ENCODE results near the gene PEX14. TPM values are rescaled to one million over a fixed set of nuclear protein-coding genes. Genes with fewer than 3 reads are reported as not detected.
A peak's percentile ranks its signal among the peaks of the same experiment; 100 is the strongest.

The PEX14 gene
- total and polyA plus RNA-seq, 5 donors: 17.5 to 24.6 (median 20.8) TPM

DNA sequence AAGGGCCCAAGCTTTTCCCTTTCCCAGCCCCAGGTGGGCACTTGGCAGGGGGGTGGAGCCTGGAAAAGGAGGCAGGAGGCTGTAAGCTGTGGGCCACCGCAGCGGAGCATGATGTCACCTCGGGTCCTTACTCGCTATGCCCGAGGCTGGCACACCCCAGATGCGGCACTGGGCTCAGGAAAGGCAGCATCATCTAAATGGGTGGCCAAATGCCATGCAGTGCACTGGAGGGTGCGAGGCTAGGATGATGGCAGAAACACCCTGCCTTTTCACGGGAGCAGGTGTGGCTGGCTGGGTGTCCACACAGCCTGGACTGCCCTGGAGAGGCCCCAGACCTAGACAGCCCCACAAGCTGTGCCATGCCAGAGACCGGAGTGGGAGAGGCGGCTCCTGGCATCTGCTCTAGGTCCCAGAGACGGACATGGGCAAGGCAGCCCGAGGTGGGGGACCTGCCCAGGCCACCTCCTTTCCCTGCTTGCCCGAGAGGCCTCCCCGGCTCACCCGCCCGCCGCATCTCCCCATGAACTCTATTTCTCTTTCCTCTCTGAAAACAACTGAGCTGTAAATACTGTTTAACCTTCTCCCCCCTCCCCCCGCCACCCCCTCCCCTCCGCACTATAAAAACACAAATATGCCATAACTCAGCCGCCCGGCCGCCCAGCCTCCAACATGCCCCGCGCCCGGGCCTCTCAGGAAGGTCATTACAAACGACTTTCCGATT, 197.0 kb downstream of the PEX14 start:
- WGBS: 70% methylated on average over 27 of the region's 27 CpGs
- Histone ChIP-seq H3K27me3 (ENCODE audit: control insufficient read depth, insufficient read depth) (no peaks in the 10 kb centered on the region), H3K9me3 (ENCODE audit: control insufficient read depth, low read length) (no peaks in the 10 kb centered on the region), H3K27ac (ENCODE audit: low read length) (no peak overlapping the region), H3K4me1 (ENCODE audit: control insufficient read depth, insufficient read depth, low read length) (peaks cover 5% of the 10 kb centered on the region), H3K4me3 (ENCODE audit: low read length) (no peak overlapping the region)
- intact Hi-C loops (cut with DNase I): loop anchor here in 1 of 4 donors (10.0 kb wide), 1 partner anchor 193 kb away; no protein-coding TSS in a partner anchor
- peak; percentile 7 to 37 for ATAC-seq
- DNase-seq: no peak

- no peaks in the 10 kb centered on the region for H3K9me3 ChIP-seq (ENCODE audit: control insufficient read depth, low read length)
- H3K27me3 ChIP-seq (ENCODE audit: control insufficient read depth, insufficient read depth): no peaks in the 10 kb centered on the region
- ATAC-seq: no peak
- intact Hi-C loops (cut with DNase I): loop anchor here in 1 of 4 donors (10.0 kb wide), 1 partner anchor 192 kb away; no protein-coding TSS in a partner anchor
- no peak overlapping the region for H3K4me3 ChIP-seq (ENCODE audit: low read length)
- 81% methylated on average over 35 of the region's 35 CpGs for WGBS
- no peak for DNase-seq
- no peak overlapping the region for H3K27ac ChIP-seq (ENCODE audit: low read length)
- peaks cover 9% of the 10 kb centered on the region for H3K4me1 ChIP-seq (ENCODE audit: control insufficient read depth, insufficient read depth, low read length)
These were observed 197.7 kb downstream of the PEX14 start for GRCh38 chr1:10672343-10673050.

GRCh38 chr1:10673109-10673711, 198.5 kb downstream of the PEX14 start:
- Histone ChIP-seq H3K27ac (ENCODE audit: low read length) (no peak overlapping the region), H3K4me1 (ENCODE audit: control insufficient read depth, insufficient read depth, low read length) (peaks cover 9% of the 10 kb centered on the region), H3K9me3 (ENCODE audit: control insufficient read depth, low read length) (no peaks in the 10 kb centered on the region), H3K4me3 (ENCODE audit: low read length) (no peak overlapping the region), H3K27me3 (ENCODE audit: control insufficient read depth, insufficient read depth) (no peaks in the 10 kb centered on the region)
- DNase-seq: no peak
- no peak for ATAC-seq
- WGBS: 72% methylated on average over 19 of the region's 19 CpGs
- intact Hi-C loops (cut with DNase I): loop anchor here in 1 of 4 donors (10.0 kb wide), 1 partner anchor 192 kb away; no protein-coding TSS in a partner anchor

DNA sequence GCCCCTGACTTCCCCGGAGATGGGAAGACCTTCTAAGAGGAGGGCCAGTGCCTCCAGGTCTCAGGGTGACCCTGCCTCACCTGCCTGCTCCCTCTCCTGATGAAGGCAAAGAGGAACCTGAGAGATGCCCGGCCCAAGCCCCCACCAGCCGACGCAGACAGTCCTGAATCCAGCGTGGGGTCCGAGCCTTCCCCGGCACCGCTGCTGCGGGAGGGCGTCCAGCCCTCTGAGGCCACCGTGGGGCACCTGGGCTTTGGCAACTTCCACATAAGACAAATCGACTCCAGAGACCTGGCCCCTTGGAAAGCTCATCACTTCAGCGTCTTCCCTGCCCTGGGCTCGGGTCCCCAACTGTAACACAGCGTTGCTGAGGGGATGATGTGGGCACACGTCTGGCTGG, 199.5 kb downstream of the PEX14 start:
- intact Hi-C loops (cut with DNase I): loop anchor here in 1 of 4 donors (10.0 kb wide), 1 partner anchor 191 kb away; no protein-coding TSS in a partner anchor

GRCh38 chr1:10674700-10675609, 200.2 kb downstream of the PEX14 start:
- Histone ChIP-seq H3K4me3 (ENCODE audit: low read length) (no peak overlapping the region), H3K27ac (ENCODE audit: low read length) (no peak overlapping the region), H3K4me1 (ENCODE audit: control insufficient read depth, insufficient read depth, low read length) (peaks cover 9% of the 10 kb centered on the region), H3K9me3 (ENCODE audit: control insufficient read depth, low read length) (no peaks in the 10 kb centered on the region), H3K27me3 (ENCODE audit: control insufficient read depth, insufficient read depth) (no peaks in the 10 kb centered on the region)
- 76% methylated on average over 29 of the region's 29 CpGs for WGBS
- intact Hi-C loops (cut with DNase I): loop anchor here in 1 of 4 donors (10.0 kb wide), 1 partner anchor 190 kb away; no protein-coding TSS in a partner anchor
- ATAC-seq (peak in 1 of 2 donors; percentile 6), DNase-seq (no peak)

More for the DNA sequence above, 199.5 kb downstream of the PEX14 start:
- WGBS: 87% methylated on average over 16 of the region's 16 CpGs
- no peak overlapping the region for H3K27ac ChIP-seq (ENCODE audit: low read length)
- H3K4me1 ChIP-seq (ENCODE audit: control insufficient read depth, insufficient read depth, low read length): peaks cover 5% of the 10 kb centered on the region
- H3K4me3 ChIP-seq (ENCODE audit: low read length): no peak overlapping the region
- DNase-seq (no peak), ATAC-seq (no peak)
- H3K27me3 ChIP-seq (ENCODE audit: control insufficient read depth, insufficient read depth): no peaks in the 10 kb centered on the region
- no peaks in the 10 kb centered on the region for H3K9me3 ChIP-seq (ENCODE audit: control insufficient read depth, low read length)

GRCh38 chr1:10675813-10676212, 201.1 kb downstream of the PEX14 start:
- ATAC-seq (no peak), DNase-seq (no peak)
- no peaks in the 10 kb centered on the region for H3K9me3 ChIP-seq (ENCODE audit: control insufficient read depth, low read length)
- H3K27ac ChIP-seq (ENCODE audit: low read length): no peak overlapping the region
- intact Hi-C loops (cut with DNase I): loop anchor here in 1 of 4 donors (10.0 kb wide), 1 partner anchor 189 kb away; no protein-coding TSS in a partner anchor
- H3K4me1 ChIP-seq (ENCODE audit: control insufficient read depth, insufficient read depth, low read length): peaks cover 9% of the 10 kb centered on the region
- no peaks in the 10 kb centered on the region for H3K27me3 ChIP-seq (ENCODE audit: control insufficient read depth, insufficient read depth)
- WGBS: 84% methylated on average over 5 of the region's 5 CpGs
- no peak overlapping the region for H3K4me3 ChIP-seq (ENCODE audit: low read length)

- Histone ChIP-seq H3K27ac (ENCODE audit: low read length) (peak overlapping the region; percentile 62), H3K4me1 (ENCODE audit: control insufficient read depth, insufficient read depth, low read length) (peaks cover 11% of the 10 kb centered on the region), H3K4me3 (ENCODE audit: low read length) (no peak overlapping the region), H3K9me3 (ENCODE audit: control insufficient read depth, low read length) (no peaks in the 10 kb centered on the region), H3K27me3 (ENCODE audit: control insufficient read depth, insufficient read depth) (no peaks in the 10 kb centered on the region)
- intact Hi-C loops (cut with DNase I): loop anchor here in 1 of 4 donors (10.0 kb wide), 1 partner anchor 188 kb away; no protein-coding TSS in a partner anchor
- 57% methylated on average over 13 of the region's 13 CpGs for WGBS
- no peak for ATAC-seq
- no peak for DNase-seq
These were observed 202.2 kb downstream of the PEX14 start for GRCh38 chr1:10676963-10677362.

GRCh38 chr1:10677491-10678391, 203.0 kb downstream of the PEX14 start:
- no peak overlapping the region for H3K4me3 ChIP-seq (ENCODE audit: low read length)
- 60% methylated on average over 27 of the region's 27 CpGs for WGBS
- no peaks in the 10 kb centered on the region for H3K9me3 ChIP-seq (ENCODE audit: control insufficient read depth, low read length)
- no peaks in the 10 kb centered on the region for H3K27me3 ChIP-seq (ENCODE audit: control insufficient read depth, insufficient read depth)
- intact Hi-C loops (cut with DNase I): loop anchor here in 1 of 4 donors (10.0 kb wide), 1 partner anchor 187 kb away; no protein-coding TSS in a partner anchor
- peak overlapping the region; percentile 62 for H3K27ac ChIP-seq (ENCODE audit: low read length)
- no peak for DNase-seq
- peaks cover 12% of the 10 kb centered on the region for H3K4me1 ChIP-seq (ENCODE audit: control insufficient read depth, insufficient read depth, low read length)
- peak in 1 of 2 donors; percentile 20 for ATAC-seq

DNA sequence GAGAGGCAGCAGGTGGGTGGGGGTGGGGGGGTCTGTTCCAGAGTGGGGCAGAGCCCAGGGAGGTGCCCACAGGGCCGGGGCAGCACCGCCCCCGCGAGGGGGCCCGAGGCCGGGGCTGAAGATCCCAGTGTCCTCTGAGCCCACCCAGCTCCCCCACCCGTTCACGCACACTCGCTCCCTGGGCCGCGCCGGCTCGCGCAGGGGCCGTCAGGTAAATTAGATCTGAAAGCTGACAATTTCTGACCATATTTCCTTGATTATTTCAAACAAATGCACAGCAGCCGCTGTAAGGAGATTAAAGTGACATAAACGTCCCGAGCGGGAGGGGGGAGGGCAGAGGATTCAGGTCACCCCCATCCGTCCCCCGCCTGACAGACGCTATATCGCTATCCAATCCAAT, 203.7 kb downstream of the PEX14 start:
- DNase-seq (no peak), ATAC-seq (no peak)
- 82% methylated on average over 23 of the region's 23 CpGs for WGBS
- no peak overlapping the region for H3K4me3 ChIP-seq (ENCODE audit: low read length)
- H3K27ac ChIP-seq (ENCODE audit: low read length): no peak overlapping the region
- H3K27me3 ChIP-seq (ENCODE audit: control insufficient read depth, insufficient read depth): no peaks in the 10 kb centered on the region
- H3K9me3 ChIP-seq (ENCODE audit: control insufficient read depth, low read length): no peaks in the 10 kb centered on the region
- intact Hi-C loops (cut with DNase I): loop anchor here in 1 of 4 donors (10.0 kb wide), 1 partner anchor 186 kb away; no protein-coding TSS in a partner anchor
- H3K4me1 ChIP-seq (ENCODE audit: control insufficient read depth, insufficient read depth, low read length): peaks cover 18% of the 10 kb centered on the region
